Inflammatory macrophage treated with lipopolysaccharide for 1 hour (primary cell): ENCODE results near the gene PMEPA1.
"Not testable (repeated sequence)": the region's sequence is repeated elsewhere in the genome, so short reads cannot be mapped to it uniquely, and the experiment has no call there.

Source experiments
- DNase-seq, 2 donors: peaks; one replicate each; pipeline ENCODE4 v3.0.0-alpha.2; 2020 to 2022

Gene PMEPA1

GRCh38 chr20:57647933-57648785, 61.7 kb downstream of the PMEPA1 start:
- no peak for DNase-seq

- DNase-seq: no peak
Measured at GRCh38 chr20:57647006-57647932, 62.5 kb downstream of the PMEPA1 start.

- DNase-seq: no peak
Measured at GRCh38 chr20:57638895-57639236, 70.9 kb downstream of the PMEPA1 start.

GRCh38 chr20:57638173-57638894, 71.5 kb downstream of the PMEPA1 start:
- no peak for DNase-seq

- no peak for DNase-seq
Measured at GRCh38 chr20:57633945-57634491, 75.8 kb downstream of the PMEPA1 start.

GRCh38 chr20:57632286-57632685, 77.5 kb downstream of the PMEPA1 start:
- no peak for DNase-seq

GRCh38 chr20:57630061-57630460, 79.8 kb downstream of the PMEPA1 start:
- DNase-seq: peak; percentile 44 to 59

- not testable (repeated sequence) for DNase-seq
Measured at GRCh38 chr20:57629491-57629901, 80.3 kb downstream of the PMEPA1 start.

GRCh38 chr20:57628962-57629308, 80.9 kb downstream of the PMEPA1 start:
- DNase-seq: not testable (repeated sequence)

GRCh38 chr20:57628047-57628961, 81.5 kb downstream of the PMEPA1 start:
- peak; percentile 79 to 91 for DNase-seq

- DNase-seq: no peak
Measured at GRCh38 chr20:57627339-57627738, 82.5 kb downstream of the PMEPA1 start.

- DNase-seq: no peak
Measured at GRCh38 chr20:57625978-57626377, 83.8 kb downstream of the PMEPA1 start.

GRCh38 chr20:57625181-57625958, 84.4 kb downstream of the PMEPA1 start:
- no peak for DNase-seq

- DNase-seq: no peak
Measured at GRCh38 chr20:57624124-57624523, 85.7 kb downstream of the PMEPA1 start.

- peak in 1 of 2 donors; percentile 19 for DNase-seq
Measured at GRCh38 chr20:57622579-57623381, 87.0 kb downstream of the PMEPA1 start.

- DNase-seq: no peak
Measured at GRCh38 chr20:57622201-57622570, 87.6 kb downstream of the PMEPA1 start.

GRCh38 chr20:57621421-57622200, 88.2 kb downstream of the PMEPA1 start:
- no peak for DNase-seq

- DNase-seq: no peak
Measured at GRCh38 chr20:57620999-57621398, 88.8 kb downstream of the PMEPA1 start.
